Upper lobe of left lung (tissue), 4 donors: ENCODE measurements around the gene SMAGP.

Source experiments
- EP300 ChIP-seq, 4 donors: sonication (generic); formaldehyde crosslinking; IDR thresholded peaks; one replicate each; pipeline ENCODE4 v1.5.1; 2017; ENCODE audit warnings: antibody characterized with exemption in 4 of 4, control low read depth in 2 of 4
- POLR2A ChIP-seq, 4 donors: fragments of 450-650 bp; IDR thresholded peaks; one replicate each; pipeline ENCODE4 v1.5.1; 2016 to 2017; ENCODE audit warnings: antibody characterized with exemption in 4 of 4, mild to moderate bottlenecking in 2 of 4

DNA sequence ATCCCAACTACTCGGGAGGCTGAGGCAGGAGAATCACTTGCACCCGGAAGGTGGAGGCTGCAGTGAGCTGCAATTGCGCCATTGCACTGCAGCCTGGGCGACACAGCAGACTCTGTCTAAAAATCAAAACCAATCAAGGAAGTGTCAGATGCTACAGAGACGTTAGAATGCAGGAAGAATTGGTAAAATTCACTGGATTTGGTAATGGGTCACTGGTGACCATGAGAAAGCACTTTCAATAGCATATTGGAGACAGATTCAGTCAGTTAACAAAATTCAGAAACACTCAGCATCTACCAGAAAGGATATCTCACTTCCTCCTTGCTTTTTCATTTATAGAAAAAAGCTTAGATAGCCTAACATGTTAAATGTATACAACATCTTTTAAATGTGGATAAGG is 36.3 kb upstream of the SMAGP start:
- no peak for TF ChIP-seq EP300 (IDR thresholded peaks at IDR 0.05)
- no peak for TF ChIP-seq POLR2A (IDR thresholded peaks at IDR 0.05)
